IMR-90 (cell line): Measurements from ENCODE around the gene NRCAM. TPM values are rescaled to one million over a fixed set of nuclear protein-coding genes. Genes with fewer than 3 reads are reported as not detected.

Source experiments
- ATAC-seq: fragments of 200-7000 bp; cut with Tn5 transposase; 2 replicates; pipeline ENCODE4 v1.9.1; 2020; ENCODE audit warnings: low read depth, mild to moderate bottlenecking, moderate library complexity
- BruUV-seq: library from RNA; stranded (reverse); fragments of 400-500 nt; replicated peaks from 2 replicates; lab custom pipeline; 2021; lab: Mats Ljungman, UMichigan
- CTCF ChIA-PET: fragments of 300-600 bp; formaldehyde crosslinking; extraction: SDS; loops from one replicate; lab custom pipeline; 2021; ENCODE audit warnings: antibody characterized with exemption; lab: Yijun Ruan, JAX
- POLR2A ChIA-PET: fragments of 300-600 bp; sonication (Branson Sonifier 250); formaldehyde crosslinking; loops from one replicate; lab custom pipeline; 2022; ENCODE audit warnings: antibody characterized with exemption; ENCODE audit not compliant: unreplicated experiment; lab: Charles Lee
- DNase-seq: peaks from one replicate; pipeline ENCODE4 v3.0.0; 2013
- H2AFZ ChIP-seq: replicated peaks from 2 replicates; pipeline ENCODE3; 2013; ENCODE audit warnings: low read length, mild to moderate bottlenecking; ENCODE audit not compliant: poor library complexity
- H2AK5ac ChIP-seq: 2 replicates; pipeline ENCODE4 v1.6.1; 2013; ENCODE audit warnings: low read depth, low read length, inconsistent platforms
- H2AK9ac ChIP-seq: replicated peaks from 2 replicates; pipeline ENCODE3; 2013; ENCODE audit warnings: mild to moderate bottlenecking, low read depth, low read length, moderate library complexity; ENCODE audit not compliant: poor library complexity
- H2BK120ac ChIP-seq: 2 replicates; pipeline ENCODE4 v1.6.1; 2013; ENCODE audit warnings: low read depth, low read length, inconsistent platforms
- H2BK15ac ChIP-seq: 3 replicates; pipeline ENCODE4 v1.6.1; 2013; ENCODE audit warnings: low read depth, low read length, inconsistent platforms
- H2BK20ac ChIP-seq: 2 replicates; pipeline ENCODE4 v1.6.1; 2013; ENCODE audit warnings: low read depth, mild to moderate bottlenecking, inconsistent platforms, low read length, moderate library complexity
- H2BK5ac ChIP-seq: 2 replicates; pipeline ENCODE4 v1.6.1; 2013; ENCODE audit warnings: mild to moderate bottlenecking, low read depth, low read length, inconsistent platforms; ENCODE audit not compliant: poor library complexity, severe bottlenecking
- H3K14ac ChIP-seq: replicated peaks from 2 replicates; pipeline ENCODE4 v1.6.1; 2013; ENCODE audit warnings: low read depth, low read length, inconsistent platforms
- H3K18ac ChIP-seq: 2 replicates; pipeline ENCODE4 v1.6.1; 2013; ENCODE audit warnings: low read depth, low read length, control low read depth
- H3K23ac ChIP-seq: 2 replicates; pipeline ENCODE4 v1.6.1; 2013; ENCODE audit warnings: low read depth, low read length, inconsistent platforms
- H3K27ac ChIP-seq: 2 replicates; pipeline ENCODE4 v1.5.1; 2013; ENCODE audit warnings: mild to moderate bottlenecking, control low read depth, low read length; ENCODE audit not compliant: insufficient read depth
- H3K27me3 ChIP-seq: 2 replicates; pipeline ENCODE4 v1.6.1; 2013; ENCODE audit warnings: low read length; ENCODE audit not compliant: control insufficient read depth, insufficient read depth
- H3K36me3 ChIP-seq: 2 replicates; pipeline ENCODE4 v1.6.1; 2013; ENCODE audit warnings: low read length, mixed read lengths; ENCODE audit not compliant: control insufficient read depth, insufficient read depth
- H3K4ac ChIP-seq: 2 replicates; pipeline ENCODE4 v1.6.1; 2013; ENCODE audit warnings: low read depth, low read length, inconsistent platforms
- H3K4me1 ChIP-seq: 2 replicates; pipeline ENCODE4 v1.6.1; 2013; ENCODE audit warnings: low read length, mixed read lengths; ENCODE audit not compliant: control insufficient read depth, insufficient read depth
- H3K4me2 ChIP-seq: 2 replicates; pipeline ENCODE4 v1.6.1; 2013; ENCODE audit warnings: low read depth, mild to moderate bottlenecking, control low read depth, low read length, moderate library complexity
- H3K4me3 ChIP-seq: 2 replicates; pipeline ENCODE4 v1.5.1; 2013; ENCODE audit warnings: low read depth, mild to moderate bottlenecking, control low read depth, low read length, moderate library complexity; ENCODE audit not compliant: insufficient read depth
- H3K56ac ChIP-seq: 2 replicates; pipeline ENCODE4 v1.6.1; 2013; ENCODE audit warnings: low read length, inconsistent platforms; ENCODE audit not compliant: insufficient read depth; ENCODE audit errors: extremely low read depth
- H3K79me1 ChIP-seq, 2 experiments: 2 replicates each; pipeline ENCODE4 v1.6.1; 2013; ENCODE audit warnings: low read length in 2 of 2, inconsistent platforms in 1 of 2, low read depth in 1 of 2
- H3K9ac ChIP-seq: 2 replicates; pipeline ENCODE4 v1.6.1; 2013; ENCODE audit warnings: low read depth, low read length, control low read depth
- H3K9me1 ChIP-seq: 2 replicates; pipeline ENCODE4 v1.6.1; 2013; ENCODE audit warnings: low read length, inconsistent platforms; ENCODE audit not compliant: insufficient read depth
- H3K9me3 ChIP-seq: 2 replicates; pipeline ENCODE4 v1.6.1; 2013; ENCODE audit warnings: low read length; ENCODE audit not compliant: control insufficient read depth, insufficient read depth
- H4K20me1 ChIP-seq: 2 replicates; pipeline ENCODE4 v1.6.1; 2013; ENCODE audit warnings: low read length, inconsistent platforms; ENCODE audit not compliant: insufficient read depth
- H4K5ac ChIP-seq: 2 replicates; pipeline ENCODE4 v1.6.1; 2013; ENCODE audit warnings: mild to moderate bottlenecking, low read depth, low read length, control low read depth
- H4K8ac ChIP-seq, 2 experiments: 2 replicates each; pipeline ENCODE4 v1.6.1; 2013; ENCODE audit warnings: low read depth in 2 of 2, low read length in 2 of 2, control low read depth in 1 of 2, inconsistent platforms in 1 of 2
- H4K91ac ChIP-seq: 2 replicates; pipeline ENCODE4 v1.6.1; 2013; ENCODE audit warnings: low read depth, low read length, inconsistent platforms; ENCODE audit not compliant: insufficient read depth
- BHLHE40 ChIP-seq: fragments of 150-350 bp; IDR thresholded peaks from 2 replicates; pipeline ENCODE4 v1.6.1; 2016; ENCODE audit warnings: mild to moderate bottlenecking, low read depth, low read length
- CEBPB ChIP-seq: IDR thresholded peaks from 2 replicates; pipeline ENCODE4 v1.6.1; 2012; ENCODE audit warnings: low read depth, low read length, improper control_type of control experiment
- CHD1 ChIP-seq: IDR thresholded peaks from 2 replicates; pipeline ENCODE4 v1.6.1; 2012; ENCODE audit warnings: low read depth, low read length, improper control_type of control experiment
- FOS ChIP-seq: fragments of 150-350 bp; IDR thresholded peaks from 2 replicates; pipeline ENCODE4 v1.6.1; 2016; ENCODE audit warnings: low read depth, low read length
- MAFK ChIP-seq: IDR thresholded peaks from 2 replicates; pipeline ENCODE4 v1.6.1; 2012; ENCODE audit warnings: low read depth, low read length, improper control_type of control experiment
- MAZ ChIP-seq: IDR thresholded peaks from 2 replicates; pipeline ENCODE4 v1.6.1; 2012; ENCODE audit warnings: low read depth, mild to moderate bottlenecking, low read length, improper control_type of control experiment, moderate library complexity, borderline replicate concordance
- MXI1 ChIP-seq: IDR thresholded peaks from 2 replicates; pipeline ENCODE4 v1.6.1; 2012; ENCODE audit warnings: low read depth, mild to moderate bottlenecking, low read length, moderate library complexity, borderline replicate concordance
- NFE2L2 ChIP-seq: fragments of 150-350 bp; IDR thresholded peaks from 2 replicates; pipeline ENCODE4 v1.6.1; 2016; ENCODE audit warnings: low read depth, mild to moderate bottlenecking, low read length
- POLR2A ChIP-seq: IDR thresholded peaks from 2 replicates; pipeline ENCODE4 v1.6.1; 2012; ENCODE audit warnings: mild to moderate bottlenecking, low read depth, low read length
- RAD21 ChIP-seq: IDR thresholded peaks from 2 replicates; pipeline ENCODE4 v1.6.1; 2012; ENCODE audit warnings: low read length, improper control_type of control experiment
- RCOR1 ChIP-seq: IDR thresholded peaks from 2 replicates; pipeline ENCODE4 v1.6.1; 2012; ENCODE audit warnings: mild to moderate bottlenecking, low read length, improper control_type of control experiment; ENCODE audit not compliant: insufficient replicate concordance
- RFX5 ChIP-seq: IDR thresholded peaks from 2 replicates; pipeline ENCODE4 v1.8.0; 2012; ENCODE audit warnings: low read depth, mild to moderate bottlenecking, low read length, moderate library complexity
- SMC3 ChIP-seq: fragments of 150-350 bp; IDR thresholded peaks from 2 replicates; pipeline ENCODE4 v1.6.1; 2016; ENCODE audit warnings: low read depth, mild to moderate bottlenecking, antibody characterized with exemption, low read length, moderate library complexity
- WGBS, 2 experiments: methylation state at CpG; one replicate each; pipeline versions ENCODE4 v1.1.5 to v1.1.7; 2013; ENCODE audit warnings: missing lambda C conversion rate in 2 of 2; ENCODE audit not compliant: insufficient read length in 1 of 2; ENCODE audit errors: extremely low coverage in 2 of 2; 5-methylcytosine and 5-hydroxymethylcytosine counted together
- dilution Hi-C: fragments of 300-500 bp; cut with HindIII; formaldehyde crosslinking; loops from one replicate; pipeline ENCODE4 v1.14.3; 2018; ENCODE audit warnings: low sequenced_read_pairs; ENCODE audit not compliant: unreplicated experiment
- in situ Hi-C: fragments of 300-500 bp; cut with MboI; formaldehyde crosslinking; loops from 3 replicates; pipeline ENCODE4 v1.14.3; 2019; ENCODE audit warnings: low sequenced_read_pairs, inconsistent platforms, mixed read lengths
- intact Hi-C: fragments of 100-400 bp; cut with micrococcal nuclease; formaldehyde crosslinking; loops from 2 replicates; pipeline ENCODE4 v1.10.0; 2022
- polyA plus RNA-seq, 3 experiments: library from polyadenylated mRNA; depleted of rRNA; stranded (reverse); fragments of >200 nt; gene quantifications; 2 replicates each; pipeline ENCODE4 v1.2.3, GENCODE V29; 2012; ENCODE audit warnings: low replicate concordance in 1 of 3
- total RNA-seq: library from RNA; depleted of rRNA; stranded (reverse); fragments of >200 nt; gene quantifications from 2 replicates; pipeline ENCODE4 v1.2.3, GENCODE V29; 2012
- TF ChIP-seq, protein P1 (sequence below): fragments of 150-350 bp; IDR thresholded peaks from 2 replicates; pipeline ENCODE4 v1.6.1; 2016; ENCODE audit warnings: low read depth, mild to moderate bottlenecking, low read length, moderate library complexity, borderline replicate concordance
- TF ChIP-seq, protein P2 (sequence below): fragments of 150-350 bp; IDR thresholded peaks from 2 replicates; pipeline ENCODE4 v1.6.1; 2017; ENCODE audit warnings: mild to moderate bottlenecking, antibody characterized with exemption, low read length, low read depth
- TF ChIP-seq, protein P3 (sequence below): conservative IDR thresholded peaks from 2 replicates; pipeline ENCODE4 v1.5.1; 2012; ENCODE audit warnings: mild to moderate bottlenecking, low read depth, low read length, improper control_type of control experiment

Gene NRCAM
- total and polyA plus RNA-seq, 2 of the 4 experiments (the other 2 are of a cell fraction) = 0.46 to 1.1 TPM

DNA sequence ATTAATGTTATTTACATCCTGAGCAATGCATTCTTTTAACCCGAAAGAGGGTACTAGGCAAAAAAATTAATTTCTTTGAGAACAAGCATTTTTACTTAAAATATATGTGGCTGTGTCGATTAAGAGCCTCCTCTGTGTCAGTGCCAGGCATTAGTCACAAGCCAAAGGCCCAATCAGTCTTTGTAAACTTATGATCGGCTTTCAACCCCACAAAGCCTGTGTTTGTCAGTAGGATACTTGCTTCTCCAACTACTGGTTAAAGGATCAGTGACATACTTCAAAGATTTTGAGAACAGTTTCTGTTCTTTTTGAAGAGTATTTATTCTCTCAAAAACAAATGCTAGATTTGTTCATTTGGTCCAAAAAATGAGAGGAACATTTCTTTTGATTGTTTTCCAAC is 159.3 kb downstream of the NRCAM start:
- in situ Hi-C loops = no loop called here
- WGBS, 2 experiments = no CpG with 5 or more reads among the region's 3 CpGs
- H4K91ac ChIP-seq = no peak overlapping the region
- no peak overlapping the region for H4K5ac ChIP-seq
- no peak overlapping the region for H3K4ac ChIP-seq
- no peak overlapping the region for H3K18ac ChIP-seq
- no peaks in the 10 kb centered on the region for H3K79me1 ChIP-seq
- H3K27ac ChIP-seq = no peak overlapping the region
- ChIA-PET CTCF (no interaction called here), POLR2A (no interaction called here)
- H3K36me3 ChIP-seq = no peaks in the 10 kb centered on the region
- no TSS peak for BruUV-seq
- H3K27me3 ChIP-seq = peaks cover 4% of the 10 kb centered on the region
- H2BK15ac ChIP-seq = no peak overlapping the region
- intact Hi-C loops = no loop called here
- H2BK120ac ChIP-seq = no peak overlapping the region
- H3K9me3 ChIP-seq = no peaks in the 10 kb centered on the region
- H4K8ac ChIP-seq = no peak overlapping the region
- H3K9ac ChIP-seq = no peak overlapping the region
- H3K4me2 ChIP-seq = no peak overlapping the region
- H3K14ac ChIP-seq = no peak overlapping the region
- H3K4me1 ChIP-seq = no peaks in the 10 kb centered on the region
- dilution Hi-C loops = no loop called here
- H2AK5ac ChIP-seq = no peak overlapping the region
- DNase-seq = no peak
- H4K20me1 ChIP-seq = no peaks in the 10 kb centered on the region
- no peak overlapping the region for H2BK20ac ChIP-seq
- H2BK5ac ChIP-seq = no peak overlapping the region
- no peak for ATAC-seq
- H3K23ac ChIP-seq = no peak overlapping the region
- H3K56ac ChIP-seq = no peak overlapping the region
- H3K4me3 ChIP-seq = no peak overlapping the region
- H3K9me1 ChIP-seq = no peaks in the 10 kb centered on the region
- no peak overlapping the region for H2AFZ ChIP-seq
- no peak overlapping the region for H2AK9ac ChIP-seq
- TF ChIP-seq, protein P1, sequence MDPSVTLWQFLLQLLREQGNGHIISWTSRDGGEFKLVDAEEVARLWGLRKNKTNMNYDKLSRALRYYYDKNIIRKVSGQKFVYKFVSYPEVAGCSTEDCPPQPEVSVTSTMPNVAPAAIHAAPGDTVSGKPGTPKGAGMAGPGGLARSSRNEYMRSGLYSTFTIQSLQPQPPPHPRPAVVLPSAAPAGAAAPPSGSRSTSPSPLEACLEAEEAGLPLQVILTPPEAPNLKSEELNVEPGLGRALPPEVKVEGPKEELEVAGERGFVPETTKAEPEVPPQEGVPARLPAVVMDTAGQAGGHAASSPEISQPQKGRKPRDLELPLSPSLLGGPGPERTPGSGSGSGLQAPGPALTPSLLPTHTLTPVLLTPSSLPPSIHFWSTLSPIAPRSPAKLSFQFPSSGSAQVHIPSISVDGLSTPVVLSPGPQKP = no peak
- TF ChIP-seq SMC3 (no peak), RCOR1 (no peak), FOS (no peak), CHD1 (no peak), NFE2L2 (no peak), RAD21 (no peak), CEBPB (no peak), MXI1 (no peak), POLR2A (no peak), MAFK (no peak), RFX5 (no peak), MAZ (no peak), BHLHE40 (no peak)
- TF ChIP-seq, protein P2, sequence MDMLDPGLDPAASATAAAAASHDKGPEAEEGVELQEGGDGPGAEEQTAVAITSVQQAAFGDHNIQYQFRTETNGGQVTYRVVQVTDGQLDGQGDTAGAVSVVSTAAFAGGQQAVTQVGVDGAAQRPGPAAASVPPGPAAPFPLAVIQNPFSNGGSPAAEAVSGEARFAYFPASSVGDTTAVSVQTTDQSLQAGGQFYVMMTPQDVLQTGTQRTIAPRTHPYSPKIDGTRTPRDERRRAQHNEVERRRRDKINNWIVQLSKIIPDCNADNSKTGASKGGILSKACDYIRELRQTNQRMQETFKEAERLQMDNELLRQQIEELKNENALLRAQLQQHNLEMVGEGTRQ = no peak
- TF ChIP-seq, protein P3, sequence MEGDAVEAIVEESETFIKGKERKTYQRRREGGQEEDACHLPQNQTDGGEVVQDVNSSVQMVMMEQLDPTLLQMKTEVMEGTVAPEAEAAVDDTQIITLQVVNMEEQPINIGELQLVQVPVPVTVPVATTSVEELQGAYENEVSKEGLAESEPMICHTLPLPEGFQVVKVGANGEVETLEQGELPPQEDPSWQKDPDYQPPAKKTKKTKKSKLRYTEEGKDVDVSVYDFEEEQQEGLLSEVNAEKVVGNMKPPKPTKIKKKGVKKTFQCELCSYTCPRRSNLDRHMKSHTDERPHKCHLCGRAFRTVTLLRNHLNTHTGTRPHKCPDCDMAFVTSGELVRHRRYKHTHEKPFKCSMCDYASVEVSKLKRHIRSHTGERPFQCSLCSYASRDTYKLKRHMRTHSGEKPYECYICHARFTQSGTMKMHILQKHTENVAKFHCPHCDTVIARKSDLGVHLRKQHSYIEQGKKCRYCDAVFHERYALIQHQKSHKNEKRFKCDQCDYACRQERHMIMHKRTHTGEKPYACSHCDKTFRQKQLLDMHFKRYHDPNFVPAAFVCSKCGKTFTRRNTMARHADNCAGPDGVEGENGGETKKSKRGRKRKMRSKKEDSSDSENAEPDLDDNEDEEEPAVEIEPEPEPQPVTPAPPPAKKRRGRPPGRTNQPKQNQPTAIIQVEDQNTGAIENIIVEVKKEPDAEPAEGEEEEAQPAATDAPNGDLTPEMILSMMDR = no peak
